Fibroblast of skin of abdomen (primary cell): Measurements from ENCODE around the gene ETV6.
A peak's percentile ranks its signal among the peaks of the same experiment; 100 is the strongest.
"Not testable (repeated sequence)": the region's sequence is repeated elsewhere in the genome, so short reads cannot be mapped to it uniquely, and the experiment has no call there.

Experiments used
- DNase-seq: peaks from one replicate; pipeline ENCODE4 v3.0.0-alpha.2; 2013

ETV6 gene

DNA sequence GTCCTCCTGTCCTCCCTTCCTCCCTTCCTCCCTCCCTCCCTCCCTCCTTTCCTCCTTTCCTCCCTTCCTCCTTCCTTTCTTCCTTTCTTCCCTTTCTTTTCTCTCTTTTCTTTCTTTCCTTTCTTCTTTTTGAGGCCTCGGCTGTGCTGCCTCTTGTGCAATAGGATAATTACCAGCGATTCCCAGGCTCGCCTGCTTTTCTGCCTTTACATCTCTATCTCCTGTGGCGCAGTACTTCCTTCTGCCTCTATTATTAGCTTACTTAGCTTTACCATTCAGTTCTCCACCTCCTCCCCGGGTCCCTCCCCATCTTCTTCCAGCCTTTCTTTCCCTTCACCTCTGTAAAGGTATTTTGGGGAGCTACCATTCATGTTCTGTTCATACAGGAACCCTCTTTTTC, 19.9 kb downstream of the ETV6 start:
- DNase-seq: no peak

DNA sequence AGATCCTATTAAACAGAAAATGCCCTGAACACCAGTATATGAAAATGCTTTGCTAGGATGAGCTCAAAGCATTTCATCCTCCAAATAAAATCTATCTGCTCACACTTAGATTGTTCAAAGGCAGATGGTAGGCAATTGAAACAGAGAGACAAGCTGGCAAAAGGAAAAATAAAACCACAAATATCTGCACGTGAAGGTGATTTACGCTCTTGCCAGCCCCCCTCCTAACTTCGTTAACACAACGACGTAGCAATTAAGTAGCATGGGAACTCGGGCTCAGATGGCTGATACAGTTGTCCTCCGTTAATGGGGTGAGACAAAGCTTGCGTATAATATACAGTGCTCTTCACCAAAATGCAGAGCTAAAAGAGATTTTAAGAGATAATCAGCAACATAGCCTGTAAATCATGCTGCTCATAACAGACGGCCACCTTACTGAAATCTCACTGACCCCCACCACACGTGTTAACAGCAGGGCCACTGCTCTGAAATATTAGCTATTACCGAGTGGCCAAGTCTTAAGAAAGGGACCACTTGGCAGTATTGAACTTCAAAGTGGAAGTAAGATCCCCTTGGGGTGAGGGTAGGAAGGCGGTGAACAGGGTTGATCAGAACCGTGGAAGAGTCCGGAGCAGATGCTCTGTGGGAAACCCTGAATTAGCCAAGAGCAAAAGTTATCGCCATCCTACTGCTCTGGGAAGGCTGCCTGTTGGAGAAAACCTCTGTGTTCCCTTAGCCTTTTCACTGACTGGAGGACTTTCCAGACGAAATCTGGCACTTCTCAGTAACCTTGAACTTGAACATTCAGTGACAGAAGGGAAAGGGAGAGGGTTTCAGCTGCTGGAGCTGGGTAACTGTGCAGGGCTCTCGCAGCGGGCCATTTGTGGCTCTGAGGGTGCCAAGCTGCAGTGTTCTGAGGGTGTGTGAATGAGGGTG, 23.1 kb downstream of the ETV6 start:
- DNase-seq: no peak

DNA sequence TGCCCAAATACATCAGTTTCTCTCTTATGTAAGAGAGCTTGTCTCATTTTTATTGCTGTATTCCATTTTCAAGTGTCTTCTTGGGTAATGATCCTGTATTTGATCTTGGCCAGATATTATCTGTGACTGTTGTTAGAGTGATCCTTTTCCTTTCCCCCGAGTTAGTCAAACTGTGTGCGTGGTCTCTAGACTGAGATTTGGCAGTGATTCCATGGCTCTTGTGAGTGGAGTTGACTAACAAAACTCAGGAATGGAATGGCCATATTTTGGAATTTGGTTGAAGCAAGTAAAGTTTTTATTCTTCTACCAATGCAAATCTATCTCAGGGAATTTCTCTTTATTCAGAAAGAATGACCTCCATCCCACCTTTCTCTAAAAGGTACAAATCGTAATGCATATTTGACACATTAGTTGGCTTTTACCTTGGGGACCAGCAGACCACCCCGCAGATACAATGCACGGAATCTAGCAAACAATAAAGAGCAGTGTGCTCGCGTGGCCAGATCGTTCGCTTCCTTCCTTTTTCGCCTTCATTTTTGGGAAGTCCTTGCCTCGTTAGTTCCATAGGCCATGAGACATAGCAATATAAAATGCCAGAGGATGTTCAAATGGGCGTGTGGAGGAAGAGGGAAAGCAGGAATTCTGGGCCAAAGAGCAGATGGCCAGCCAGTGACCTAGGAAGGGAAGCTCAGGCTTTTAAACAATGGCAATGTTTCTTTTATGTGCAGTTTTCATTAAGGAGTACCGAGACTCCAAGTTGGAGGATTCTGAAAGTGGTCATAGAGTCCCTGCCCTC, 24.4 kb downstream of the ETV6 start:
- peak; percentile 45 for DNase-seq

DNA sequence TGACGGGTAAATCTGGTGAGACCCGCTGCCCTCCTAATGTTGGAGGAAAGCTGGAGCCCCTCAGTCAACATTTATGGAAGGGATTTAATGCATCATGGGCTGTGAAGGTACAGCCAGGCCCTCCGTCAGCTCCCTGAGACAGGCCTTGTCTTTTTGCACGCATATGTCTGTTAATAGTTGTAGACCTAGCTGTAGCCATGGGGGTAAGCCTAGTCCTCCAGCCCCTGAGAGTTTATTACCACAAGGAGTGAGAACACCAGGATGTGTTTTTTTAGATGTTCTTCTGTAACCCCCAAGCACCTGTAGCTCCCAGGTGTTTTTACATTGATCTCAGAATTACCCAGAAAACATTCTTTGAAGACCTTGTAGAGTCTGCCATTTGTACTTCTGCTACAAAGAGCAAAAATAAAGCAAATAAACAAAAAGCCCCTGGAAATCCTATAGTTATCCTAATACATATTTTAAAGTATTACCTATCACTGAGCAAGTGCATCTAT, 25.5 kb downstream of the ETV6 start:
- DNase-seq: no peak

DNA sequence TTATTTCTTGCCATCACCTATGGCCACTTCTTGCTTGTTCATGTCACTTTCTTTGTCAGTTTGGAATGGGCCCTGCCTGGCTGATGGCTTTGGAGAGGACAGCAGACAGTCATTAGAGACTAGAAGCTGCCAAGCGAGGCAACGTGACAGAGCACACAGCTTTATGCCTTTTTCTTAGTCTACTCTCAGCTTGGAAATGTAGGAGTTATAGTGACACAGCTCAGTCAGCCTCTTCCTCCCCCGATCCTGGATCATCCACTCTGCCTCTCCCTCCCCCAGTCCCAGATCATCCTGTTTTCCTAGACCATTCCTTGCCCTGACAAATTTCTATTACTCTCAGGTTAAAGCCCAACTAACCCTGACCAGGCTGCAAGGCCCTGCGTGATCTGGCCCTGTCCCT, 26.6 kb downstream of the ETV6 start:
- no peak for DNase-seq

DNA sequence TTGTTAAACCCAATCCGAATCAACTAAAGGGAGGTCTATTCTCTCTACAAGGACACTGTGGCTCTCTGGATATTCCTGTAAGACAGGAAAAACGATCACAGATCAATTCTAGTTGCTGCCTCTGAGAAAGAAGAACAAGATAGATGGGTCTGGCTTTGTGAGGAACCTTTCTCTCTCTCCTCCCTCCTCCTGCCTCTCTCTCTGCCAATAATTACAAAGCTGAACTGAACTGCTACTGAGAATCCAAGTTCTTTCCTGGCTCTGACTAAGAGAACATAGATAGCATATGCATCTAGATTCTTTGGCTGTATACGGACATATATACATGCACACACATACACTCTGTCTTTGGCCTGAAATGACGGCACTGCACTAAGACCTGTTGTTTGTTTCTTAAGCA, 27.6 kb downstream of the ETV6 start:
- no peak for DNase-seq

DNA sequence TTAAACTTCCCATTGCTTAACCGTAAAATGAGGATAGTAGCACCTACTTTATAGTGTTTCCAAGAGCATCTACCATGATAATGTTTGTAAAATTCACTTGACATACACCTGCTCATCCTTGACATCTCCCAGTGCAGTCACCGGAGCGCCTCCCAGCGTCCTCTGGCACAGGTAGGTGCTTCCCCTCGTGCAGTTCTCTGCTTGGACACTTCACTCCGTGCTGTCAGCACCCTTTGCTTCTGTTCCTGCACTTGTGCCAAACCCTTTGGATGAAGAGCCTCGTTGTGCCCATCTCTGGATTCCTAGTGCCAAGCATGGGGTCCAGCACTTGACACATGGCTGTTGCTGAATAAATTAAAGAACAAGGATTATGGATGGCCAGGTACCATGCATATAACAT, 28.3 kb downstream of the ETV6 start:
- DNase-seq: no peak

DNA sequence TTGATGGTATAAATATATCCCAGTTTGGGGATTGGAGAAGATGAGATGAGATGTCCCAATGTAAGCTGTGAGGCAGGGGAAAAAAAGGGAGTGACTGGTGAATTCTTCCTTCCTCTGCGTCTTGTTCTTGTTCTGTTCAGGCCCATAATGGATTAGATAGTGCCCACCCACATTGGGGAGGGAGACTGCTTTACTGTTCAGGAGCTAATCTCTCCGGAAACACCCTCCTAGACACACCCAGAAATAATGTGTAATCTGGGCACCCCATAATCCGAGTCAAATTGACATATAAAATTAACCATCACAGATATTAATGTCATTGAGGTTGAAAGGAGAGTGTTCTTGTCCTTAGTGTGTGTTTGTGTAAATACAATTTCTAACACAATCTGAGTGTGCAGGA, 29.3 kb downstream of the ETV6 start:
- no peak for DNase-seq

DNA sequence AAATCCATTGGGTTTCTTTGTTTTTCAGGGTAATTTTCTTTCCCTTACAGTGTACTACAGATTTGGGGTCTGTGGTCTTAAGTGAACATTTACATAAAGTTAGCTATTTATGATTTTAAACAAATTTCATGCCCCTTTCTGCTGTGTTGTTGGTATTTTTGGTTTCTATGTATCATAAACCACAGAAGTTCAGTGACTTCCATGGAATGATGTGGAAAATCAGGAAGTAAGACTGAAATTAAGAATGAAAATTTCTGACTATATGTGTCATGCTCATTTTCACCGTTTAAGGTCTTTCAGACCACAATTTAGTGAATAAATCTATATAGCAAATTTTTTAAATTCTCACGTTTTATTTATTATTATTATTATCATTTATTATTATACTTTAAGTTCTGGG, 31.7 kb downstream of the ETV6 start:
- DNase-seq: peak; percentile 61

DNA sequence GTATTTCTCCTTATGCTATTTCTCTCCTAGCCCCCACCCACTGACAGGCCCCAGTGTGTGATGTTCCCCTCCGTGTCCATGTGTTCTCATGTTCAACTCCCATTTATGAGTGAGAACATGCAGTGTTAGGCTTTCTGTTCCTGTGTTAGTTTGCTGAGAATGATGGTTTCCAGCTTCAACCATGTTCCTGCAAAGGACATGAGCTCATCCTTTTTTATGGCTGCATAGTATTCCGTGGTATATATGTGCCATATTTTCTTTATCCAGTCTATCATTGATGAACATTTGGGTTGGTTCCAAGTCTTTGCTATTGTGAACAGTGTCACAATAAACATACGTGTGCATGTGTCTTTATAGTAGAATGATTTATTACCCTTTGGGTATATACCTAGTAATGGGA, 32.2 kb downstream of the ETV6 start:
- DNase-seq: not testable (repeated sequence)

DNA sequence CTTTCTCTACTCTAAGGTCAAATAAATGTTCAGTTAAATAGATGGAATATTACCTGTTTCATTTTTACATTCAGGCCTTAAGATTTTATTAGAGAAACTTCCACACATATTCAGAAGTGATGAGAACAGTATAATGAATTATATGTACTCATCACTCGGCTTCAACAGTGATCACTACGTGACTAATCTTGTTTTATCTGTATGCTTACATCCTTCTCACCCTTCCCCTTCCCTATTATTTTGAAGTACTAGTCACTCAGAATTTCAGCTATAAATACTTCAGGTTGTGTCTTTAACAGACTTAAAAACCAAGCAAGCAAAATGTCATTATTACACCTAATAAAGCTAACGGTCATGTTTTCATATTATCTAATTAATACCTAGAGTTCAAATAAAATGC, 34.9 kb downstream of the ETV6 start:
- DNase-seq: peak; percentile 37

DNA sequence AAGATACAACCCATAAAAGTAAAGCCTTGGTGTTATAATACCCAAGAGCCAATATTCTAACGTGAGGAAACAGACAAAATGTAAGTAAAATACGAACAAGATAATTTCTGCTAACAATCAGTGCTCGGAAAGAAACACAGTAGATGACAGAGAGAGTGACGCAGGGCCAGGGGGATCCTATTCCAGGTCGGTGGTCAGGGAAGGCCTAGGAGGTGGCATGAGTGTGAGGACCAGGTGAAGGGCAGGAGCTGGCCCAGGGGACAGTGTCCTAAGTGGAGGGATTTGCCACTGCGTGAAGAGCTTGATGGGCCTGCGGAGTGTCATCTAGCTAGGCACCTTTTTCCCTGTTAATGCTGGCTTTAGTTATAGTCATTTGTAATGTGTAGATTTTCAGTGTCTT, 35.3 kb downstream of the ETV6 start:
- DNase-seq: no peak

DNA sequence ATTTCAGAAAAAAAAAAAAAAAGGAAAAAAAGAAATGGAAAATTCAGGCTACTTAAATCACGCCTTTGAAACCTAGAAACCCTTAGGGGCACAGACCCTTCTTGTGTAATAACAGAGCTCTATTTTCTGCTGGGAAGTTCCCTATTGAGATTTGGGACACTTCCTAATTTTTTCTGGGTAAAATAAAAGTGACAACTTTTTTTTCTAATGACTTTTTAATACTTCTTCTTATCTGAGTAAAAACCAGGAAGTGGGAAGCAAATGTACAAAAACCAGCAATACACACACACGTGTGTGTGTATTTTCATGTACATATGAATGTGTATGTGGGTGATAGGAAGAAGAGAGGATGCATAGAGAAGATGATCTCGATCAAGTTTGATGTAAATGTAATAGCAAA, 35.8 kb downstream of the ETV6 start:
- DNase-seq: no peak

DNA sequence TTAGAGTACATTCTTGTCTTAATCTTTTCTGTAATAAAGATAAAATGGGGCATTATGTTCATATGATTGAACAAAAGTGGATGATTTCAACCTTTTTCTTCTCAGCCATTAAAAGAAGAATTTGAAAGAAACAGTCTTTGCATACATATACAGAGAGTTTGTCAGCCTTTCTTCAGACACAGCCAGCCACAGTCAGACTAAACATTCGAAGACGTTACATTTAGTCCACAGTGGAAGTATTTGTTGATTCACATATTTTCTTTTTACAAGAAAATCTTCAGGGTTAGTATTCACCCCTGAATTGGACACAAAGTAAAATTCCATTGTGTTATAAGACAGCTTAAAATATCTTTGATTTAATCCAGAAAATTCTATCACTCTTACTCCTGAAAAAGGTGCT, 36.2 kb downstream of the ETV6 start:
- no peak for DNase-seq

DNA sequence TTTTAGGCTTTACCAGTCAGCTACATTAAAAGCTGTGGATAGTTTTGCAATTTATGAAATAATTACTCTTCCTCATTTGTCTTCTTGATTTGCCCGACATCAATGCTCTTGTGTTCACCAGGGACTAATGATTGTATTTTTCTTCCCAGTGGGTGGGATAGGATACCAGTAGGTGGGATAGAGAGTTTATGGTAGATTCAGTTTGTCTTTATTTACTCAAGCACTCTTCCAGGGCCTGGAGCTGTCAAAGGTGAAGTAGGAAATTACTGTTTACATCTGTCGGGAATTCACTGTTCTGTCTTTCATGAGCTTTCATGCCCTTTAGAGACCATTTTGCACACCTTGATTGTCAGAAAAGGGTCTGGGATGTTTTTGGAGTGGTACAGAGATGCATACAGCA, 36.6 kb downstream of the ETV6 start:
- no peak for DNase-seq

DNA sequence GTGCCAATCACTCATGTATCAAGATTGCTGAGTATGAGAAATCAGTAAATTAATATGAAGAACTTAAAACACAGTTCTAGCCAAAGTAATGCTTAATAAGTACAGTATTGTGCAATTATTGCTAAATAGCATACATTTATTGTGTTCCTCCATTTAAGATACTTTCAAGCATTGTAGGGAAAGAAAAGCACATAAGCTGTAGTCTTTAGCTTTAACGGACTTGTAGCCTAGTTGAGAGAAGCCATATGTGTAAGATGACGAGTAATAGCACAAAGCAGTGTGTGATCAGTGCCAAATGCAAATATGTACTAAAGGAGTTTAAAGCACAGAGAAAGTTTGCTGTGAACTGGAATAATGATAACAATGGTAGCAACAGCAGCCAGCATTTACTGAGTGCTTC, 38.1 kb downstream of the ETV6 start:
- DNase-seq: peak; percentile 40

DNA sequence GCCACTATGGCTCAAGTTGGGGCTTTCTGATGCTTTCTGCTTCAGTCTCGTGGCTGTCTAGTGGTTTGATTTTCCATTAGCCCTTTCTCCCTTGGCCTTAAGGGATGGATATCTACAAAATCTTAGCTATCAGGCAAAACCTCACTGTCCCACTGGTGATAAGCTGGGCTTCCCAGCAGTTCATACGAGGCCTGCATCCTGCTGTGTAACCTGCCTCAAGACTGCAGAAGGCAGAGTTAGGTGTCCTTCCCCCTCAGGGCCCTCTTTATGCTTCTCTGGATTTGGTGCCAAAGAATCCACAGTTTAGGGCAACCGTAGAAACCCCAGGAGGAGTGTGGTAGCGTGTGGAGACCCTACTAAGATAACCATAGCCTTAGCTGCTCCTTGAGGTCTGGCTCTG, 38.9 kb downstream of the ETV6 start:
- DNase-seq: no peak

DNA sequence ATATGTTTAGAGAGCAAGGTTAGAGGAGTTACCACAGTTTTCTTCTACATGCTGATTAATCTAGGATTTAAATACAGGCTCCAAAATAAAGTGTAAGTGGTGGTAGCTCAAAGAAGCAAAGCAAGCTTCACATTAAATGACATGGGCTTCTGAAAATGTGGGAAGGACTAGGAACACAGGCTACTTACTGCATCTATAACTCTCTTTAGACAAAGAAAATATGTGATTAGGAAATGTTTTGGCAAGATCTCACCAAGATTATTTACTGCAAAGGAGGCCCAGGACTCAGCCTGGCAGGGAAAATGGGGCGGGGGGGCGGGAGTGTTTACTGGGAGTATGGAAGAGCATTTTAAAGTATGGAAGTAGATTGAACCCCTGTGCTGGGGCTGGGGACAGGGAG, 39.4 kb downstream of the ETV6 start:
- peak; percentile 69 for DNase-seq

DNA sequence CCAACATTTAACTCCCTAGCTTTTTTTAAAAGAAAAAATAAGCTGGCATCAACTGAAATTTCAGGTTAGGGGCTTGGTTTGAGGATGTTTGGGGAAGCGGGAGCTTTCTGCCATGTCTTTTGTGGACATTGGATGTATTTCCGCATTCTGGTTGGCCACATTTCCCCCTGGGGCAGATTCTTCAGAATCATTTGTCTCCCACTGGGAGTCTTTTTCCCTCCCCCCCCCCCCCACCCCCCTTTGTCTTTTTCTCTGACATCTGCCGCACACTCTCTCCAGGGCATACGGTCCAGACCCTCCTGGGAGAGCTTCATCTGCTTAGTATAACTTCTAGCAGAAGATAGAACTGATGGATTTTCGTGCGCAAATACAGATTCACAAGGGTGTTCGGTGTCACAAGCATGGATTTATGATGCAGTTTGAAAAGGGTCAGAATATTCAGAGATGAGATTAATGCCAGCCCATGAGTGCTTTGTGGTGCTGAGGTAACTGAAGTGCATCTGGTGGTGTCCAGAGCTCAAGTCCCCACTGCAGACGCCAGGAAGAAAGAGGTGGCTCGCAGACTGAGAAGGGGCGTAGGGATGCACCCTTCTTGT, 40.2 kb downstream of the ETV6 start:
- peak; percentile 19 for DNase-seq

DNA sequence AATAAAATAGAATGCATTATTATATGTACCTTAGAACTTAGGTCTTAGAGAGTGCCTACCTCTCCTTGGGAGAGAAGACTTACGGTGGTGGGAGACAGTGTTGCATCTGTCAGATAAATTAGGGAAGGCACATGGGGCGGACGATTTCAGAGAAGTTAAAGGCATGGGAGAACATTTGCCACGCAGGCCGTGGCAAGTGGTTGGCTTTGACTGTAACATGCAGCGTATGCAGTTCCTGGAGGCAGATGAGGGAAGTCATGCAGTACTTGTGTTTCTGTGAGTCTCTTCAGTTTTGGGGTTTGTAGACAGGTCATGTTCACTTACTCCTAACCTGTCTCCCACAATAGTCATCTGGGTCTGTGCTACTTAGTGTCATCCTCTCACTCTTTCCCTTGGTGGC, 43.6 kb downstream of the ETV6 start:
- no peak for DNase-seq

DNA sequence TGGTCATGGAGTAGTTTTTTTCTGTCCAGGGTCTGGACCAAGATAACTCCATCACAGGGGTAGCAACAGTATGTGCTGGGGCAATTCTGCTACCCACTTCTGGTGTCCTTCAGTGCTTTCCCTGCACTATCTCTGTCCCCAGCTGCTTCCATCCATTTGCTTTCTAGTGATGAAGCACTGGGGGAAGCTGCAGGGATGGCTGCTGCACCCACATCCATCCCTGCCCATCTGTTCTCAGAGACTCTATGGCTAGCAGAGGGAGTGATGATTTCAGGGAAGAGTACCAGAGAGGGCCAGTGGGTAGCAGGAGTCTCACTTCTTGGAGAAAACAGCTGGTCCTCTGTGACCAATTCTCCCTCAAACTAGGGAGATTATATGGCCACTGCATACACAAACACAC, 44.1 kb downstream of the ETV6 start:
- no peak for DNase-seq

DNA sequence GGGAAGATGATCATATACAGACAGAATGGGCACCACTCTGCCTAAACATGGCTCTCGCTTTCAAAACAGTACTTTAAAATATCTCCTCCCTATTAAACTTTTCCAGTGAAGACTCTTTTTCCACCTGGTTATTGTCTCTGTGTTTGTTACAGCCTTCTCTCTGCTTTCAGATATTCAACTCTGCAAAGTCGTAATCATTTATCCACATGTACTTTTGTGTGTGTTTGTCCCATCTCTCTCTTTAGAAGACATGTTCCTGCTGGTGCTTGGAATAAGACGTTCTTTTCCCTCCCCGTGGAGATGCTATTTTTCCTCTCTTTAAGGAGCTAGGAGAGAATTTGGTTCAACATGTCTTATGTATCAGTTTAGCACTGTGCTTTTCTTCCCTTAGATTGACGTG, 45.1 kb downstream of the ETV6 start:
- no peak for DNase-seq

DNA sequence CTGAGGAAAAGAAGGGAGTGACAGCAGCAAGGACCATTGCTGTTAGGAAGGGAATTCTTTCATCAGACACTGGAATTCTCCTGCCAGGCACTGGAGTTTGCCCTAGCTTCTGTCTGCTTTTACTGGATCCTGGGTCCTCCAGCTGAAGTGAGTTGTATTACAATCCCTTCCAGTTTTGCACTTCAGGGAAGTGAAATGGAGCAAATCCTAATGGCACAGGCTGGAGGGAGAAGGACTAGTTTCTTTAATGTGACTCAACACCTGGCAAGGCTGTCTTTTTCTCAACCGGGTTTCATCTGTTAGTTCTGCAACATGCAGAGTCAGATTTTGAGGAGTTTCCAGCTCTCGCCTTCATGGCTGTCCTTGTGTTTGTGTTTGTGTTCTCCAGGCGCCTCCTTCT, 45.8 kb downstream of the ETV6 start:
- peak; percentile 52 for DNase-seq
